HK-2 (cell line): ENCODE measurements around the gene ITGAD.

Experiments
- DNase-seq: peaks from one replicate; pipeline ENCODE4 v3.0.0-alpha.2; 2018; ENCODE audit not compliant: unreplicated experiment

The ITGAD gene

DNA sequence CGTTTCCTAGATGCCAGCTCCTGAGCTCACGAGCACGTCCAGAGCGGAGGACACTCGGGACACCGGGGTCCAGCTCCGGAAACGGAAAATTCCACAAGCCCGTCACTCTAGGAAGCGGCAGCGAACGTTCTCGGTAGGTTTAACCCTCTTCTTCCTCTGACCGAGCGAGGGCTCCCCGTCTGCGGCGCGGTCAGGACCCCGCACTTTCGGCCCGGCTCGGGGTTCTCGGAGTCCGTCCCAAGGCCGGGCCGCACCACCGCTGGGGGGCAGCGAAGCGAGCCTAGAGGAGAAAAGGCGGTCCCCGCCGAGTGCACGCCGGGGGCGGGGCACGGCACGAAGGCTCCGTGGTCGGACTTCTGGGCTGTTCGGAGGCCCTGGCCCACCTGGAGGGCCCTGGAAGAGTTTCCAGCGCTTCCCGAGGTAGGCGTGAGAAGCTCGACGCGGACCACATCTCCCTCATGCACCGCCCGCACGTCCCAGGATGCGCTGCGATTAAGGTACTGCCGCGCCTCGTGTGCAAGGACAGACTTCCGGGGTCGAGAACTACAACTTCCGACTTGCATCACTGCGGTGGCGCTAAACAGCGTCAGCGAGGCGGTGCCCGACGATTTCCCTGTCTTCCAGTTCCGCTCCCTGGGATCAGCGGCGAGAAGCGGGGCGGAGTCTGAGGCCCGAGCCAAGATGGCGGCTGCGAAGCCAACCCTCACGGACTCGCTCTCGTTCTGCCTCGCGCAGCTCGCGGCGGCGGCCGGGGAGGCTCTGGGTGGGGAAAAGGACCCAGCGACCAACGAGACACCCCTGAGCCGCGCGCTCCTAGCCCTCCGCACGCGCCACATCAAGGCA, 65.9 kb downstream of the ITGAD start, which contains the start of gene ARMC5:
Gene ARMC5 (plus strand): TSS at position 658 of the 843 bp plus-strand sequence. CDS start 24 bp downstream, at position 682.
- DNase-seq, result peak; percentile 99

DNA sequence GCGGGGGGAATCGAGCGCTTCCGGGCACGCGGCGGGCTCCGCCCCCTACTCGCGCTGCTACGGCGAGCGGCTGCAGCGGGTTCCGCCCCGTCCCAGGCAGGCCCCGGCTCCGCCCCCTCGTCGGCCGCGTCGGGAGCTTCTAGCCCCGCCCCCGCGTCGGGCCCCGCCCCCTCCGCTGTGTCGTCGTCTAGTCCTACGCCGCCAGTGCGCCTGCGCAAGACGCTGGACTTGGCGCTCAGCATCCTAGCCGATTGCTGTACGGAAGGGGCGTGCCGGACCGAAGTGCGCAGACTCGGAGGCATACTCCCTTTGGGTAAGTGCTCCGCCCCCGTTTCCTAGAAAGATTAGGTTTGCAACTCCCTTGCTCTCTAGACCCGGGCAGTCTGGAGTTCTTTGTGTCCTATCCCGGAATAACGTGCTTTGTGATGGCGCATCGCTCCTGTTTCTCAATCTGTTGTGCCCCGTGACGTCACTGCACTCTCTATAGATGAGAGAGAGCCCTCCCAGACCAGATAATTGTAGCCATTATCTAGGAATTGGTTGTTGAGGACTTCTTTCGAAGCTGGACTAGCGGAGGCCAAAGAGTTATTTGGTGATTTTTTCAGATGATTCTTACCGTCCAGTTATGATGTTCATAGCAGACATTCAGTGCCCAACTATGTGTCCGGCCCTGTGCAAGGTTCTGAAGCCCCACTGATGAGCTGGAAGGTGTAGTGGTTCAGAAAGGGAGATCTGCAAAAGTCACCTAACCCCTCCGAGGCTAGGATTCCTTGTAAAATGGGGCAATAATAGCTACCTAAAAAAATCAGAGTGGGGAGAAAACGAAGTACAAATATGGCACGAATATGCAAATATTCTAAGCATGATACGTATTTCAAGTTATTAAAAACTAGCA, 66.8 kb downstream of the ITGAD start:
- peak; percentile 100 for DNase-seq

- DNase-seq, result no peak
Observed at GRCh38 chr16:31460582-31461002, 67.5 kb downstream of the ITGAD start.

DNA sequence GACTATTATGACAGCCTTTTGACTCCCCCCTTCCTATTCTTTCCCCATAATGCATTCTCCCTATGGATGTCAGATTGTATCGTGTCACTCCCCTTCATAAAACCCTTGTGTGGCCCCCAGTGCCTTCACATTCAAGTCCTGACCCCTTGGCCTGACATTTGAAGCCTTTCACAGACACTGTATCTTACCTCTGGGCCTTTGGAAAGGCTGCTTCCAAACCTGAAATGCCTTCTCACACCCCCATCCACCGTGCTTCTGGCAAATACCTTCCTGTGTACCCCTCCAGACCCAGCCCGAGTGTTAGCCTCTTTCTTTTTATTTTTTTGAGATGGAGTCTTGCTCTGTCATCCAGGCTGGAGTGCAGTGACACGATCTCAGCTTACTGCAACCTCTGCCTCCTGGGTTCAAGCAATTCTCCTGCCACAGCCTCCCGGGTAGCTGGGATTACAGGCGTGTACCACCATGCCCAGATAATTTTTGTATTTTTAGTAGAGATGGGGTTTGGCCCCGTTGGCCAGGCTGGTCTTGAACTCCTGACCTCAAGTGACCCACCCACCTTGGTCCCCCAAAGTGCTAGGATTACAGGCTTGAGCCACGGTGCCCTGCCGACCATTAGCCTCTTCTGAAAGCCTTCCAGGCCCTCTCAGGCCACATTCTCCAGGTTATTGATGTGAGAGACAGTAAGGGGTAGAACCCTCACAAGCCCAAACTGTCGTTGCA, 68.2 kb downstream of the ITGAD start:
- no peak for DNase-seq

GRCh38 chr16:31461921-31462804, 69.0 kb downstream of the ITGAD start:
- no peak for DNase-seq

DNA sequence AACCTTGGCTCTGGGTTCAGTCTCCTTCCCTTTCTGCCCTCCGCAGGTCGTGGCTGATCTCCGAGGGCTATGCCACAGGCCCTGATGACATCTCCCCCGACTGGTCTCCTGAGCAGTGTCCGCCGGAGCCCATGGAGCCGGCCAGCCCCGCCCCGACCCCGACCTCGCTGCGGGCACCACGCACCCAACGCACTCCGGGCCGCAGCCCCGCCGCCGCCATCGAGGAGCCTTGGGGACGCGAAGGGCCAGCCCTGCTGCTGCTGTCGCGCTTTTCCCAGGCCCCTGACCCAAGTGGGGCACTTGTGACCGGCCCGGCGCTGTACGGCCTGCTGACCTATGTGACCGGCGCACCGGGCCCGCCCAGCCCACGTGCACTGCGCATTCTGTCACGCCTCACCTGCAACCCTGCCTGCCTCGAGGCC, 71.2 kb downstream of the ITGAD start:
- no peak for DNase-seq

DNA sequence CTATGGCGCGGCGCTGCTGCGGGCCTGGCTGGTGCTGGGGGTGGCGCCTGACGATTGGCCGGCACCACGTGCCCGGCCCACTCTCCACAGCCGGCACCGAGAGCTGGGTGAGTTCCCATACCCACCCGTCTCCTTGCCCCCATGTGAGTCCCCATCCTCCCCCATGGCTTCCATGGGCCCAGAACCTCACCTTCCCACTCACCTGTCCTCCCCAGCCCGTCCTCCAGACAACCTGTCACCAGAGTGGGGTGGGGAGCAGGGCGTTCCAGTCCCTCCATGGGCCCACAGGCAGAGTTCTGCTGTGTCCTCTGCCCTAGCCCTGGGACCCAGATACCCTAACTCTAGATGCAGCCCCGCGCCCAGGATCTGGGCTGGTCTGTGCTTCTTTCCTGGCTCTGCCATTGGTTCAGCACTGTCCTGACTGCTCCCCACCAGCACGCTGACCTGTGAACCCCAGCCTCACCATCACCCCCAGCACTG, 71.7 kb downstream of the ITGAD start:
- DNase-seq, result no peak

- no peak for DNase-seq
Observed at GRCh38 chr16:31465788-31466370, 72.7 kb downstream of the ITGAD start.

DNA sequence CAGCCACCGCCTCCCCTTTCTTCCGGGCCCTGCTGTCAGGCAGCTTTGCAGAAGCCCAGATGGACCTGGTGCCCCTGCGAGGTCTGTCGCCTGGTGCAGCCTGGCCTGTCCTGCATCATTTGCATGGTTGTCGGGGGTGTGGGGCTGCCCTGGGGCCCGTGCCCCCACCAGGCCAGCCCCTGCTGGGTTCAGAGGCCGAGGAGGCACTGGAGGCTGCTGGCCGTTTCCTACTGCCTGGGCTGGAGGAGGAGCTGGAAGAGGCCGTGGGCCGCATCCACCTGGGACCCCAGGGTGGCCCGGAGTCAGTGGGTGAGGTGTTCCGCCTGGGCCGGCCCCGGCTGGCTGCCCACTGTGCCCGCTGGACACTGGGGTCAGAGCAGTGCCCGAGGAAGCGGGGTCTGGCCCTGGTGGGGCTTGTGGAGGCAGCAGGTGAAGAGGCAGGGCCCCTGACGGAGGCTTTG, 73.3 kb downstream of the ITGAD start:
- DNase-seq, result no peak

- DNase-seq, result no peak
Observed at GRCh38 chr16:31467151-31467773, 74.1 kb downstream of the ITGAD start.

- no peak for DNase-seq
Observed at GRCh38 chr16:31467858-31468257, 74.7 kb downstream of the ITGAD start.

DNA sequence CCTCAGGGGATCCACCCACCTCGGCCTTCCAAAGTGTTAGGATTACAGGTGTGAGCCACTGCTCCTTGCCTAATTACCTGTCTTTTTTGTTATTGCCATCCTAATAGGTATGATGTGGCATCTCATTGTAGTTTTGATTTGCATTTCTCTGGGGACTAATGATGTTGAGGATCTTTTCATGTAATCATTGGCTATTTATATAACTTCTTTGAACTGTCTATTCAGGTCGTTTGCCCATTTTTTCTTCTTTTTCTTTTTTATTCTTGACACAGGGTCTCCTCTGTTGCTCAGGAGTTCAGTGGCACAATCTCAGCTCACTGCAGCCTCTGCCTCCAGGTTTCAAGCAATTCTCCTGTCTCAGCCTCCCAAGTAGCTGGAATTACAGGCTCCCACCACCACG, 77.5 kb downstream of the ITGAD start:
- DNase-seq, result no peak

GRCh38 chr16:31471241-31471874, 78.2 kb downstream of the ITGAD start:
- DNase-seq, result no peak

DNA sequence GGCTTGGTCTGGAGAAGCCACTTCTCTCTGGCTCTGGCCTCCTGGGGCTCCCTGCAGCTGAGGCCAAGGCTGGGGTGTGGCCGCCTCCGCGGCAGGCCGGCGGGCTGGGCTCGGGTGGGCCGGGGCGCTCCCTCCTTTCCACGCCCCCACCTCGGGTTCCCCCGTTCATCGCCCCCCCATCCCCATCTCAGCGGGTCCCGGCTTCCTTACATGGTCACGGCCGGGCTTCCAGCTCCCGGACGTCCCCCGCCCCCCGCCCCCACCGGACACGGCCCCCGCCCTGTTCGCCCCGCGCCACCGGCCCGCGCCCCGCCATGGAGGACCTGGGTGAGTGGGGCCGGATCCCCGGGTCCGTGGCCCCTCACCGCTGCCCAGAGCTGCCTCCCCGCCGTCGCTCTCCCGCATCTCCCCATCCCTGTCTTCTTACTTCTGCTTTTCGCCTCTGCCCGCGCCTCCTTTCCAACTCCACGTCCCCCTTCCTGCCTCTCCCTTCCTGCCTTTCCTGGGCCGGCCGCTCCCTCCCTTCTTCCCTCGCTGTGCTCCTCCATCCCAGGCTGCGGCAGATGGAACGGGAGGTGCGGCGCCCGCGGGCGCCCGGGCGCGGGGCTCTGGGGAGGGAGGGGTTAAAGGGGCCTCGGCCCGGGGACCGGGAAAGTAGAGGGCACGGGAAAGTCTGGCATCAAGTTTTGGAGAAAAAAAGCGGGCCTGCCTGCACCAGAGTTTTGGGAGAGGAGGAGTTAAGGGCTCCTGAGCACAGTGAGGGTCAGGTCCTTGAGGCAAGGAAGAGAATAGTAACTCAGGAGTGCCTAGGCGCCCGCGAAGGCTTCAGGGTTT, 79.0 kb downstream of the ITGAD start, which contains the start of gene TGFB1I1:
Gene TGFB1I1 (plus strand): TSS at position 278 of the 834 bp plus-strand sequence. CDS start 37 bp downstream, at position 315.
- peak; percentile 90 for DNase-seq

DNA sequence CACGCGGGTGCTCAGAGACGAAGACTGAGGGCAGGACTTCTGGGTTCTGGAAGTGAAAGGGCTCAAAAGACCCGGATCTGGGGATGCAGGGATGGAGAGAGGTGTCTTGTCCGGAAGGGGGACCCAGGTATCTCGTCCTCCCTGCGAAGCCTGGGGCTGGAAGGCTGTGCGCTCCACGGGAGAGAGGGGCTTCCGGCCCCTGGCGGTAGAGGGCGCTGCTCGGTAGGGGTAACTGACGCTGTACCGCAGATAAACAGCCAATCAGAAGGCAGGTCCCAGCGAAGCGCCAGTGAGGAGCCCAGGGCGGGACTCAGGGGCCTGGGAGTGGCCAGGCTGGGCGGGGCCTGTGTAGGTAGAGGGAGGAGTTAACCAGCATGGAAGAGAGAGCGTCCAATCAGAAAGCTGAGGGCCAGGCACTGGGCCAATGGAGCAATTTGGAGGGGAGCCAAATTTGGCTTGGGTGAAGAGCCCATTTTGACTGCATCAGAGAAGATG, 79.6 kb downstream of the ITGAD start:
- peak; percentile 95 for DNase-seq

DNA sequence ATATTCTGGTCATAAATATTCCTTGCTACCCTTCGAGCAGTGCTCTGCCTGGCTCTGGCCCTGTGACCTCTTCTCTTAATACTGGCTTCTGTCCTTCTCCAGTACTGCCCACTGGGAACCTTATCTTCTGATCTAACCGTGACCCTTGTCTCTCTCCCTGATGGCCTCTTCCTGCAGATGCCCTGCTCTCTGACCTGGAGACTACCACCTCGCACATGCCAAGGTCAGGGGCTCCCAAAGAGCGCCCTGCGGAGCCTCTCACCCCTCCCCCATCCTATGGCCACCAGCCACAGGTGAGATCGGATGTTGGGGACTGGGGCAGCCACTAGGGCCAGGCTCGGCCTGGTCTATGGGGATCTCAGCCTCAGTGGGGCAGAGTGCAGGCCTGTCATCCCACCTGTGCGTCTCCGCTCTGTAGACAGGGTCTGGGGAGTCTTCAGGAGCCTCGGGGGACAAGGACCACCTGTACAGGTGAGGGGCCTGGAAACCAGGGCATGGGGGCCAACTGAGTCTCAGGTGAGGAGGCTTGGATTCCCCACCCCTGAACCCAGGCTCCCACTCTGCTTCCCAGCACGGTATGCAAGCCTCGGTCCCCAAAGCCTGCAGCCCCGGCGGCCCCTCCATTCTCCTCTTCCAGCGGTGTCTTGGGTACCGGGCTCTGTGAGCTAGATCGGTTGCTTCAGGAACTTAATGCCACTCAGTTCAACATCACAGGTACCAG, 80.3 kb downstream of the ITGAD start:
- DNase-seq, result no peak

- no peak for DNase-seq
Observed at GRCh38 chr16:31474173-31474714, 81.1 kb downstream of the ITGAD start.
